WI38 (cell line): ENCODE results near the gene HES2.

Experiments
- H3K4me3 ChIP-seq: 2 replicates; pipeline ENCODE4 v1.5.1; 2011; ENCODE audit warnings: low read depth, mild to moderate bottlenecking, control low read depth, low read length
- TF ChIP-seq, protein P1 (sequence below): IDR thresholded peaks from 2 replicates; pipeline ENCODE4 v1.5.1; 2012; ENCODE audit warnings: low read depth, mild to moderate bottlenecking, control low read depth, low read length

The HES2 gene

DNA sequence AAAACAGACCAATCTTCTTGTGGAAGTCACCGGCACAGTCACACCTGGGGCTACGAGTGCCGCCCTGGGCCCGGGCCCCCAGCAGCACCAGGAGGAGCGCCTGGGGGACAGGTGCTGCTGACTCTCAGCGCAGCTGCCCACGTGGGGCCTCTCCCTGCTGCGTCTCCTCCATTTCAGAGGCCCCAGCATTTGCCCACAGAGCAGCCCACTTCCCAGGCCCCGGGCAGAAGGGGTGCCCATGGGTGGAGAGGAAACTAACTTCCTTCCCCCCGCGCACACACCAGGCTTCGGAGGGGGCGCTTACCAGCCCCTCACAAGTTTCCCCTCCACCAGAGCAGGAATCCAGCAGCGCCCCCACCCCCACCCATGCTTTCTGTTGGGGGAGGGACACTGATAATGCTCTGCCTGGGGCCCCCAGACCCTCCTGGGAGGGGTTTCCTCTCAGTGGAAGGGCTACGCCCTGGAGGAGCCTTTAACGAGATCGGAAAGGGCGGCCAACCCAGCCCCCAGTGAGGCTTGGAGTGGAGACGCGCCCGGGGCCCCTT is 45.8 kb upstream of the HES2 start:
- H3K4me3 ChIP-seq = no peak overlapping the region
- TF ChIP-seq, protein P1, sequence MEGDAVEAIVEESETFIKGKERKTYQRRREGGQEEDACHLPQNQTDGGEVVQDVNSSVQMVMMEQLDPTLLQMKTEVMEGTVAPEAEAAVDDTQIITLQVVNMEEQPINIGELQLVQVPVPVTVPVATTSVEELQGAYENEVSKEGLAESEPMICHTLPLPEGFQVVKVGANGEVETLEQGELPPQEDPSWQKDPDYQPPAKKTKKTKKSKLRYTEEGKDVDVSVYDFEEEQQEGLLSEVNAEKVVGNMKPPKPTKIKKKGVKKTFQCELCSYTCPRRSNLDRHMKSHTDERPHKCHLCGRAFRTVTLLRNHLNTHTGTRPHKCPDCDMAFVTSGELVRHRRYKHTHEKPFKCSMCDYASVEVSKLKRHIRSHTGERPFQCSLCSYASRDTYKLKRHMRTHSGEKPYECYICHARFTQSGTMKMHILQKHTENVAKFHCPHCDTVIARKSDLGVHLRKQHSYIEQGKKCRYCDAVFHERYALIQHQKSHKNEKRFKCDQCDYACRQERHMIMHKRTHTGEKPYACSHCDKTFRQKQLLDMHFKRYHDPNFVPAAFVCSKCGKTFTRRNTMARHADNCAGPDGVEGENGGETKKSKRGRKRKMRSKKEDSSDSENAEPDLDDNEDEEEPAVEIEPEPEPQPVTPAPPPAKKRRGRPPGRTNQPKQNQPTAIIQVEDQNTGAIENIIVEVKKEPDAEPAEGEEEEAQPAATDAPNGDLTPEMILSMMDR = no peak

DNA sequence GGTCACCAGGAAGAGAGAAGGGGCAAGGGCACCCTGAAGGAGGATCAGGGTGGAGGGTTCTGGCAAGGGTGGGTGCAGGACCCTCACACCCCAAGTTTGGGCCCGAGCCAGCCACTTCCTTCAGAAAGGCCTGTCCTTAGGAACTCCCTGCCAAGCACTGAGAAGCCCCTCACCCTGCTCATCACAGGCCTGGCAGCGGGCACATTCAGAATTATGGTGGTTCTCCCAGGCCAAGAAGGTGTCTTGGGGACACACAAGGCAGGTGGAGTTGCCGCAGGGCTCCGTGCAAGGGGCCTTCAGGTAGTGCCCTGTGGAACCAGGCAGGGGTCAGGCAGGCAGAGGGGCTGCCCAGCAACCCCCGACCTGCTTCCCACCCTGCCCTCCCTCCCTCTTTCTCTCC is 45.2 kb upstream of the HES2 start:
- TF ChIP-seq, protein P1 = no peak
- H3K4me3 ChIP-seq = no peak overlapping the region

DNA sequence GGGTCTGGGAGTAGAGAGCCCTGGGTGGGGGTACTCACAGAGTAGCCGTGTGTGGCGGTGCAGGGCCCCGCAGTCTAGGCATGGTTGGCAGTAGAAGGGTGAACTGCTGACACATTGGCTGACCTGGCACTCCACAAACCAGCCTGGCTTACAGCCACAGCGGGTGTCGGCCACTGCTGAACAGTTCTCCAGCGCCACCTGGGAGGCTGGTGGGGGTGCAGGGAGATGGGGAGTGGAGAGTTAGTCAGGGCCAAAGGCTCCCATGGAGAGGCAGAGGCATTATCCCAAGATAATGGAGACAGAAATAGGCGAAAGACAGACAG is 44.8 kb upstream of the HES2 start:
- TF ChIP-seq, protein P1 = no peak
- no peak overlapping the region for H3K4me3 ChIP-seq

DNA sequence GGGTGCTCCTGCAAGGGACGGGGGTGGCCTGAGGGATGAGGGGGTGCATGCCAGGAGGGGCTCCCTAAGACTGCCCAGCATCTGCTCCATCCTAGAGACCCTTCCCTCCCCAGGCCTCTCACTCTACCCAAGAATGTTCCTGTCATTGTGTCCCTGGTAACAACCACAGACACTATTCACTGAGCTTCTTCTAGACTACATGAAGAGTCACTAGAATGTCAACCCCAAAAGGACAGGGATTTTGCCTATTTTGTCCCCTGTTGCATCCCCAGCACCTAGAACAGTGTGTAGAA is 43.3 kb upstream of the HES2 start:
- no peak overlapping the region for H3K4me3 ChIP-seq
- TF ChIP-seq, protein P1 = no peak

DNA sequence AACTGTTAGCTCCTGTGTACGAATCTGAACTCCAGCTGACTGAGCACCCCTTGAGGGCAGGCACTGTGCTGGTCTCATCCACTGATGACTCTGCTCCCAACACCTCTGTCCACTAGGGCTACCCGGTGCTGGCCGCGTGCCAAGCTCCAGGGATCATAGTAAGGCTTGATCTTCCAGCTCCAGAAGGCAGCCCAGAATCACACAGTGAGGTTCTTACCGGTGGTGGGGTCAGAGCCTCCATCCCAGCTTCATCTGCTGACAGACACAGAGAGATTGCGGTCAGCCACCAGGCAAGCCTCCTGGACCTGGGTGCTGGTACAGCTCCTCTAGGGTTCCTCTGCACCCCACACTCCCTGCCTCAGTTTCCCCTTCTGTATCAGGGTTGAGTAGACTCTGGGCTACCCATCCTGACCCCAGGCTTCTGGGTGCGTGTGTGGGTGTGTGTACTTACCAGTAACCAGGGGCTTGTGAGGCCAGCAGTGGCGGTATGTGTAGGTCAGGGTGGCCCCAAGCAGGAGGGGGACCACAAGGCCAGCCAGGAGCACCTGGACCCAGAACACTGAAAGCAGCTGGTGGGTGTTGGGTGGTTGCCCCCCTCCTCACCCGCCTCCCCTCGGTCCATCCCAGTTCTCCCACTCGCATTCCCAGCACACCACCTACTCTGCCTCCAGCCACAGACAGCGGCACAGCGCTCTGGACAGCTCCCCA is 42.8 kb upstream of the HES2 start:
- H3K4me3 ChIP-seq = no peak overlapping the region
- TF ChIP-seq, protein P1 = no peak

DNA sequence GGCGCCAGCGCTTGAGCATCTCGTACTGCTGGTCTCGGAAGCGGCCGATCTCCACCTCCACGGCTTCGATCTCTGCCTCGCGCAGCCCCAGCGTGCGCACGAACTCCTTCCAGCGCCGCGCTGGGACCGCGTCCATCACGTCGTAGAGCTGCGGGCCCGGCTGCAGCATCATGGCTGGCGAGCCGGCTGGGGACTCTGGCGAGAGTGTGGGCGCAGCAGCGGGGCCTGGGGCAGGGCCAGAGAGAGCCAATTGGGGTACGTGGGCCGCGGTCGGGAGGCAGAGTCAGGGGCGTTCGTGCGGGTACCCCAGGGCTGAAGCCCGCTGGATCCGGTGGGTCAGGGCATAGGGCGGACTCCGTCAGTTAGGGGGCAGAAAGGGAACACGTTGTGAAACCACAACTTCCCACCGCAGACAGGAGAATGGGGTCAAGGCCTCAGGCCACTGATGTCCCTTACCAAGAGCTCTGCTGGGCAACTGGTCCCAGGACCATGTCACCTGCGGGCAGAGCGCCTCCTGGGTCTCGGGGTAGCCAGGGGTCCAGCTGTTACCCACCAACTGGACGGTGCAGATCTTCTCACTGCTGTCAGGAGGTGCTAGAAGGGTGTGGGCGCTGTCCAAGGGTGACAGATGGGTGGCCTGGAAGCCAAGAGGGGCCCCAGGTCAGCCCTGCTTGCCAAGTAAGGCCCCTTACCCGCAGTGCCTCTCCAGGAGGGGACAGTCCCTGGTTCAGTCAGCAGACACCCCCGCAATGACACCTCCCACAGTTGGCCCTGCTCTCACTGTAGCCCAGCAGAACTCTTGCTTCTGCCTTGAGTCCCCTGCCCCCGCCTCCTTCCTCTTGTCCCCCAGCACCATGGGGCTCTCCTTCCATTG is 42.1 kb upstream of the HES2 start:
- no peak overlapping the region for H3K4me3 ChIP-seq
- TF ChIP-seq, protein P1 = no peak

DNA sequence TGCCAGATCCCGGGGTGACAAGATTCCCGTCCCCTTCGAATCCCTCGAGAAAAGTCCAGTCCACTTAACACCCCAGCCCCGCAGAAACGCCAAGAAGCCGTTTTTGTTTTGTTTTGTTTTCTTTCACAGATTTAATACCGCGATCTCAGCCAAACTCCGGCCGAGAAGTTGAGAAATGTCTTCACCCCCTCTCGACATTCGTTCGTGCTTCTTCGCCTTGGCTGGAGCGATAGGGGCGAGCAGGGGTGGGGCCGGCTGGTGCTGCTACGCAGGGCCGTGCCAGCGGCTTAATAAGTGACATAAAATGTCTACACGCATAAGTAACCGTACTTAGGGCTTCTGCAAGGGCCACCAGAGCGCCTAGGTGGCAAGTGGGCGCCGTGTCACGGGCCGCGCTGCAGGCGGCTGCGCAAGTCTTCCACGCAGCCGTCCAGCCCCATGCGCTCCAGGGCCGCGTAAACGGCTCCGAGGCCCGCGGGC is 41.4 kb upstream of the HES2 start:
- TF ChIP-seq, protein P1 = no peak
- no peak overlapping the region for H3K4me3 ChIP-seq
